Sigmoid colon (tissue), 7 donors: Measurements from ENCODE around the gene UBASH3B. TPM values are rescaled to one million over a fixed set of nuclear protein-coding genes. Genes with fewer than 3 reads are reported as not detected.
A peak's percentile ranks its signal among the peaks of the same experiment; 100 is the strongest.

ENCODE experiments used
- DNase-seq: peaks from one replicate; pipeline ENCODE4 v3.0.0-alpha.2; 2019
- H3K27ac ChIP-seq, 4 donors: fragments of 200-600 bp; sonication (generic); one replicate each; pipeline ENCODE4 v1.5.1; 2016 to 2019; ENCODE audit warnings: mild to moderate bottlenecking in 1 of 4
- H3K27me3 ChIP-seq, 3 donors: fragments of 200-600 bp; sonication (generic); one replicate each; pipeline ENCODE4 v1.5.1; 2019; ENCODE audit warnings: mild to moderate bottlenecking in 1 of 3
- H3K36me3 ChIP-seq, 4 donors: fragments of 200-600 bp; sonication (generic); one replicate each; pipeline ENCODE4 v1.5.1; 2016 to 2019
- H3K4me1 ChIP-seq, 4 donors: fragments of 200-600 bp; sonication (generic); one replicate each; pipeline ENCODE4 v1.5.1; 2017 to 2019
- H3K4me3 ChIP-seq, 4 donors: fragments of 200-600 bp; sonication (generic); one replicate each; pipeline ENCODE4 v1.5.1; 2017 to 2019; ENCODE audit warnings: mild to moderate bottlenecking in 2 of 4, moderate library complexity in 1 of 4
- H3K9me3 ChIP-seq, 4 donors: fragments of 200-600 bp in 3 of 4; sonication (generic) in 3 of 4; one replicate each; pipeline versions ENCODE4 v1.5.1 to v1.6.1; 2013 to 2019
- CTCF ChIP-seq, 4 experiments: fragments of 450-650 bp in 3 of 4; fragments of 200-600 bp in 1 of 4; IDR thresholded peaks; one replicate each; pipeline ENCODE4 v1.5.1; 2016 to 2019; ENCODE audit warnings: antibody characterized with exemption in 4 of 4, mild to moderate bottlenecking in 3 of 4, moderate library complexity in 2 of 4
- EP300 ChIP-seq, 4 donors: sonication (generic); formaldehyde crosslinking; IDR thresholded peaks; one replicate each; pipeline ENCODE4 v1.6.1; 2017; ENCODE audit warnings: antibody characterized with exemption in 4 of 4
- POLR2A ChIP-seq, 2 donors: fragments of 450-650 bp; IDR thresholded peaks; one replicate each; pipeline ENCODE4 v1.6.1; 2016; ENCODE audit warnings: antibody characterized with exemption in 2 of 2, mild to moderate bottlenecking in 2 of 2, moderate library complexity in 2 of 2
- POLR2AphosphoS5 ChIP-seq, 4 donors: sonication (generic); formaldehyde crosslinking; IDR thresholded peaks; one replicate each; pipeline ENCODE4 v1.6.1; 2017; ENCODE audit warnings: antibody characterized with exemption in 4 of 4
- WGBS, 2 donors: extraction: QIAGEN DNeasy Blood & Tissue Kit; methylation state at CpG; one replicate each; pipeline ENCODE4 v1.1.7; 2013; 5-methylcytosine and 5-hydroxymethylcytosine counted together
- intact Hi-C: fragments of 100-400 bp; cut with DNase I; formaldehyde crosslinking; loops from one replicate; pipeline ENCODE4 v1.15.1; 2023
- polyA plus RNA-seq, 3 donors: library from polyadenylated mRNA; stranded (reverse); fragments of 200-250 nt; gene quantifications; one replicate each; pipeline ENCODE4 v1.2.3, GENCODE V29; 2013
- total RNA-seq, 4 donors: library from RNA; depleted of rRNA; stranded (reverse); fragments of >200 nt; gene quantifications; one replicate each; pipeline ENCODE4 v1.1.0, GENCODE V29; 2016
- donor health status: healthy with polysubstance abuse.
- donor health status: Bipolar disorder and iron deficiency.
- donor health status: healthy.

The UBASH3B gene
- total and polyA plus RNA-seq, 7 donors = 1.4 to 12.9 (median 2.1) TPM

DNA sequence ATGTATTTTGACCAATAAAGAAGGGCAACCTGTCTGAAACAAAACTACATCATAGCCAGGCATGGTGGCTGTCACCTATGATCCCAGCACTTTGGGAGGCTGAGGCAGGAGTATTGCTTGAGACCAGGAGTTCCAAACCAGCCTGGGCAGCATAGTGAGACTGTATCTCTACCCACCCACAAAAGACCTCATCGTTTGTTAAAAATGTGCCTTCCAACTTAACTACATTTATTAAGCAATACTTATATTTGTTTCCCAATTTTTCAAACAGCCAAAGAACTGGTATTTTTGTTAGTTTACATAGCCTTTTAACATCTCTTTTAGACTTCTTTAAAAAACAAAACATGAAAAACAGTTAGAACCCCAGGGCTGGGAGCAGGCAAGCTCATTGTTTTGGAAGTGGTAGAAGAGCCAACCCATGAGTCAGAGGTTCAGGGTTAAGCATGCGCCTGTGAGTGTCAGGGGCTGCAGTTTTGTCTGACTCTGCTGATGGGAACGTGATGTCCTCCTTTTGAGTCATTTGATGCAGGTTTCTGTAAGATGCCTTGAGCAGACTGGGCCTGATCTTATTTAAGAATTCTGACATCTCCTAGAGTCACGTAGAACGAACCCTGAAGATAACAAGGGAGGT lies 128.9 kb downstream of the UBASH3B start:
- 76 to 77% methylated on average over 5 of the region's 5 CpGs for WGBS, 2 donors
- TF ChIP-seq EP300 (IDR thresholded peaks at IDR 0.05) = no peak
- peak in 2 of 4 donors; percentile 14 to 18 for TF ChIP-seq POLR2AphosphoS5 (IDR thresholded peaks at IDR 0.05)
- no peak for TF ChIP-seq POLR2A (IDR thresholded peaks at IDR 0.05)
- no peak for TF ChIP-seq CTCF (IDR thresholded peaks at IDR 0.05)
- intact Hi-C loops = no loop called here

DNA sequence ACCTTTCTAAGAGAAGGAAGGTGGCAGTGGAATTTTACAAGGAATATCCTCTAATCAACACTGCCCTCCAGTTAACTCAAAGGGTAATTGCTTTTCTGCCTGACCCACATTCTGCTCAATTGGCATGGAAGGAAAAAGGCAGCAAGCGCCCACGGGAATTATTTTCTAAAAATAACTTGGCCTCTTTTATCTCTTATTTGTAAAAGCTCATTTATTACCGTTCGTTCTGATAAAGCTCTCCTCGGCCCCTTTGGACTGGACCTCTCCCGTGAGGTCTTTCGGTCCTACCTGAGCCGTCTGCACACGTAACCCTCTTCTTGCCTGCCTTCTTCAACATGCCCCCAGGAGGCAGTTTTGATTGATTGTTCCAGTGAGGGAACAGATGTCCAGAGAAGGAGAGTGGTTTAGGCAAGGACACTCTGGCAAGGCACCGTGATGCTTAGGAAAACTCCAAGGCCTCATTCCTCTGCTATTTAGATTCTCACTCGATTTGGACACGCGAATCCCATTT lies 129.6 kb downstream of the UBASH3B start:
- Histone ChIP-seq H3K4me3 (no peak overlapping the region), H3K4me1 (peaks cover 0 to 8% (median 6%) of the 10 kb centered on the region in 4 donors), H3K27ac (peak overlapping the region in 1 of 4 donors; percentile 43), H3K36me3 (peaks cover 0 to 4% (median 0%) of the 10 kb centered on the region in 4 donors), H3K27me3 (no peaks in the 10 kb centered on the region), H3K9me3 (no peaks in the 10 kb centered on the region)
- intact Hi-C loops = no loop called here
- no peak for TF ChIP-seq POLR2AphosphoS5 (IDR thresholded peaks at IDR 0.05)
- TF ChIP-seq EP300 (IDR thresholded peaks at IDR 0.05) = no peak
- no peak for TF ChIP-seq POLR2A (IDR thresholded peaks at IDR 0.05)
- TF ChIP-seq CTCF (IDR thresholded peaks at IDR 0.05) = no peak
- WGBS, 2 donors = 75 to 80% methylated on average over 13 of the region's 13 CpGs
- no peak for DNase-seq

More for the DNA sequence above, 128.9 kb downstream of the UBASH3B start:
- Histone ChIP-seq H3K4me3 (no peak overlapping the region), H3K4me1 (peaks cover 0 to 8% (median 6%) of the 10 kb centered on the region in 4 donors), H3K9me3 (no peaks in the 10 kb centered on the region), H3K27me3 (no peaks in the 10 kb centered on the region), H3K27ac (peak overlapping the region in 2 of 4 donors; percentile 5 to 43), H3K36me3 (peaks cover 0 to 4% (median 0%) of the 10 kb centered on the region in 4 donors)
- DNase-seq = peak; percentile 77

DNA sequence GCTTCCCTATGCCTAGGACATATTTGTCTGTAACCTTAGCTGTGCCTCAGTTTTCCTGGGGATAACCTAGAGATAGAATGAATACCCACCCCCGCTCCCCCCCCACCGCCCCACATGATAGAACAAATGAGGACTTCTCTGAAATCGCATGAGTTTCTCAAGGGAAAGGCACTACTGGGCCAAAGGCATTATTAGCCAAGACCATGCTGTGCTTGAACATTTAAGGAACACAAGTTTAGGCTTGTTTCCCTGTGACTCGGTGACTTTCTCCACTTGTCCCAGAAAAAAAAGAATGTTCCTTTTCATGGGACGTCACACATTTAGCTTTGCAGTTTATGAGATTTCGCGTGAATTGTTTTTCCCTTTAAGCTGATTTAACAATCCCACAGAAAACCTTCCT lies 131.4 kb downstream of the UBASH3B start:
- no peak overlapping the region for H3K4me3 ChIP-seq
- no peaks in the 10 kb centered on the region for H3K4me1 ChIP-seq
- H3K9me3 ChIP-seq = no peaks in the 10 kb centered on the region
- no peak for TF ChIP-seq POLR2AphosphoS5 (IDR thresholded peaks at IDR 0.05)
- TF ChIP-seq POLR2A (IDR thresholded peaks at IDR 0.05) = no peak
- TF ChIP-seq CTCF (IDR thresholded peaks at IDR 0.05) = no peak
- TF ChIP-seq EP300 (IDR thresholded peaks at IDR 0.05) = no peak
- H3K27me3 ChIP-seq = no peaks in the 10 kb centered on the region
- H3K36me3 ChIP-seq = peaks cover 0 to 4% (median 0%) of the 10 kb centered on the region in 4 donors
- 90 to 92% methylated on average over 7 of the region's 7 CpGs for WGBS, 2 donors
- H3K27ac ChIP-seq = no peak overlapping the region
- no peak for DNase-seq
- intact Hi-C loops = no loop called here

GRCh38 chr11:122788781-122789535 lies 133.4 kb downstream of the UBASH3B start:
- intact Hi-C loops = no loop called here
- Histone ChIP-seq H3K4me3 (no peak overlapping the region), H3K27me3 (no peaks in the 10 kb centered on the region), H3K36me3 (peaks cover 0 to 4% (median 0%) of the 10 kb centered on the region in 4 donors), H3K27ac (no peak overlapping the region), H3K4me1 (no peaks in the 10 kb centered on the region), H3K9me3 (no peaks in the 10 kb centered on the region)
- DNase-seq = no peak
- 94 to 95% methylated on average over 10 of the region's 10 CpGs for WGBS, 2 donors
- no peak for TF ChIP-seq POLR2A (IDR thresholded peaks at IDR 0.05)
- TF ChIP-seq CTCF (IDR thresholded peaks at IDR 0.05) = no peak
- no peak for TF ChIP-seq EP300 (IDR thresholded peaks at IDR 0.05)
- TF ChIP-seq POLR2AphosphoS5 (IDR thresholded peaks at IDR 0.05) = no peak
